Prostate gland (tissue), 2 donors: ENCODE results near the gene SAFB2. TPM values are rescaled to one million over a fixed set of nuclear protein-coding genes. Genes with fewer than 3 reads are reported as not detected.
A peak's percentile ranks its signal among the peaks of the same experiment; 100 is the strongest.

Source experiments
- DNase-seq: peaks from one replicate; pipeline ENCODE4 v3.0.0-alpha.2; 2019; ENCODE audit warnings: low spot score
- H3K27ac ChIP-seq, 2 donors: fragments of 200-600 bp; sonication (generic); 2 replicates each; pipeline ENCODE4 v1.5.1; 2017 to 2019
- H3K27me3 ChIP-seq: fragments of 200-600 bp; sonication (generic); replicated peaks from 2 replicates; pipeline ENCODE4 v1.5.1; 2019; ENCODE audit not compliant: insufficient read depth
- H3K36me3 ChIP-seq, 2 donors: fragments of 200-600 bp; sonication (generic); 1 replicate in 1 of 2; 2 replicates in 1 of 2; pipeline versions ENCODE4 v1.5.1 to v1.8.1; 2017 to 2019
- H3K4me1 ChIP-seq: fragments of 200-600 bp; sonication (generic); replicated peaks from 2 replicates; pipeline ENCODE4 v1.5.1; 2019
- H3K4me3 ChIP-seq, 2 donors: fragments of 200-600 bp; sonication (generic); 2 replicates each; pipeline ENCODE4 v1.5.1; 2017 to 2019
- H3K9me3 ChIP-seq: fragments of 200-600 bp; sonication (generic); 2 replicates; pipeline ENCODE4 v1.5.1; 2017
- CTCF ChIP-seq, 4 experiments: fragments of 200-600 bp in 2 of 4; fragments of 450-650 bp in 2 of 4; sonication (generic) in 2 of 4; IDR thresholded peaks; 1 replicate in 3 of 4; 2 replicates in 1 of 4; pipeline ENCODE4 v1.5.1; 2016 to 2019; ENCODE audit warnings: antibody characterized with exemption in 4 of 4, mild to moderate bottlenecking in 2 of 4, moderate library complexity in 2 of 4
- POLR2A ChIP-seq: fragments of 450-650 bp; IDR thresholded peaks from one replicate; pipeline ENCODE4 v1.6.1; 2016; ENCODE audit warnings: antibody characterized with exemption, mild to moderate bottlenecking
- POLR2AphosphoS5 ChIP-seq: sonication (generic); formaldehyde crosslinking; IDR thresholded peaks from one replicate; pipeline ENCODE4 v1.6.1; 2017; ENCODE audit warnings: antibody characterized with exemption
- WGBS: methylation state at CpG from one replicate; pipeline ENCODE4 v1.1.5; 2018; 5-methylcytosine and 5-hydroxymethylcytosine counted together
- intact Hi-C: fragments of 100-400 bp; cut with DNase I; formaldehyde crosslinking; loops from one replicate; pipeline ENCODE4 v1.14.2; 2022
- total RNA-seq, 2 donors: library from RNA; depleted of rRNA; stranded (reverse); fragments of >200 nt; gene quantifications; one replicate each; pipeline ENCODE4 v1.1.0, GENCODE V29; 2016

The SAFB2 gene
- total RNA-seq, 2 donors from 2014 or later, result 37.8 to 118 TPM

- TF ChIP-seq POLR2A, result no peak
- no peak for TF ChIP-seq POLR2AphosphoS5
- TF ChIP-seq CTCF (IDR thresholded peaks at IDR 0.05), result no peak
- Histone ChIP-seq H3K4me1 (no peaks in the 10 kb centered on the region), H3K9me3 (no peaks in the 10 kb centered on the region), H3K4me3 (no peak overlapping the region), H3K36me3 (no peaks in the 10 kb centered on the region), H3K27ac (no peak overlapping the region), H3K27me3 (no peaks in the 10 kb centered on the region)
- 21% methylated on average over 13 of the region's 13 CpGs for WGBS
- DNase-seq, result no peak
- intact Hi-C loops, result no loop called here
These were observed 64.9 kb downstream of the SAFB2 start for GRCh38 chr19:5557691-5558090.

GRCh38 chr19:5554828-5555227 lies 67.7 kb downstream of the SAFB2 start:
- Histone ChIP-seq H3K27ac (no peak overlapping the region), H3K27me3 (no peaks in the 10 kb centered on the region), H3K4me1 (no peaks in the 10 kb centered on the region), H3K36me3 (no peaks in the 10 kb centered on the region), H3K4me3 (no peak overlapping the region), H3K9me3 (no peaks in the 10 kb centered on the region)
- TF ChIP-seq POLR2A (no peak), CTCF (IDR thresholded peaks at IDR 0.05) (no peak), POLR2AphosphoS5 (no peak)
- WGBS, result 89% methylated on average over 5 of the region's 5 CpGs
- intact Hi-C loops, result no loop called here
- DNase-seq, result no peak

- intact Hi-C loops, result no loop called here
- no peak overlapping the region for H3K27ac ChIP-seq
- no peak for DNase-seq
- no peak for TF ChIP-seq POLR2A
- no peak for TF ChIP-seq CTCF (IDR thresholded peaks at IDR 0.05)
- no peak for TF ChIP-seq POLR2AphosphoS5
- no peaks in the 10 kb centered on the region for H3K27me3 ChIP-seq
- no peaks in the 10 kb centered on the region for H3K9me3 ChIP-seq
- 53% methylated on average over 9 of the region's 9 CpGs for WGBS
- H3K36me3 ChIP-seq, result no peaks in the 10 kb centered on the region
- H3K4me3 ChIP-seq, result no peak overlapping the region
- no peaks in the 10 kb centered on the region for H3K4me1 ChIP-seq
These were observed 68.7 kb downstream of the SAFB2 start for GRCh38 chr19:5553892-5554291.

GRCh38 chr19:5547881-5548280 lies 74.7 kb downstream of the SAFB2 start:
- Histone ChIP-seq H3K4me3 (no peak overlapping the region), H3K9me3 (no peaks in the 10 kb centered on the region), H3K27ac (no peak overlapping the region), H3K4me1 (no peaks in the 10 kb centered on the region), H3K27me3 (no peaks in the 10 kb centered on the region), H3K36me3 (no peaks in the 10 kb centered on the region)
- TF ChIP-seq POLR2A (no peak), POLR2AphosphoS5 (peak; percentile 62), CTCF (IDR thresholded peaks at IDR 0.05) (peak; percentile 17 to 78 (median 68))
- 32% methylated on average over 8 of the region's 8 CpGs for WGBS
- intact Hi-C loops, result no loop called here
- no peak for DNase-seq

GRCh38 chr19:5545984-5546383 lies 76.6 kb downstream of the SAFB2 start:
- Histone ChIP-seq H3K27ac (no peak overlapping the region), H3K4me1 (no peaks in the 10 kb centered on the region), H3K36me3 (no peaks in the 10 kb centered on the region), H3K4me3 (no peak overlapping the region), H3K27me3 (no peaks in the 10 kb centered on the region), H3K9me3 (no peaks in the 10 kb centered on the region)
- intact Hi-C loops, result no loop called here
- no peak for DNase-seq
- 85% methylated on average over 4 of the region's 4 CpGs for WGBS
- TF ChIP-seq POLR2A (no peak), POLR2AphosphoS5 (no peak), CTCF (IDR thresholded peaks at IDR 0.05) (no peak)
